H54 (cell line): ENCODE results near the gene PCDH9.

ENCODE experiments used
- DNase-seq: peaks from one replicate; pipeline ENCODE4 v3.0.0; 2011; ENCODE audit warnings: low spot score, mixed read lengths; ENCODE audit not compliant: insufficient read length
- FAIRE-seq: peaks from 3 replicates; lab custom pipeline; 2011; peaks lifted over from hg19 to GRCh38; lab: Jason Lieb, UNC
- POLR2A ChIP-seq: IDR thresholded peaks from 2 replicates; pipeline ENCODE4 v1.6.1; 2011; ENCODE audit warnings: low read depth, mild to moderate bottlenecking, low read length

The PCDH9 gene

GRCh38 chr13:66343224-66343828 is 886.8 kb downstream of the PCDH9 start:
- DNase-seq (no peak), FAIRE-seq (no peak)
- no peak for TF ChIP-seq POLR2A

DNA sequence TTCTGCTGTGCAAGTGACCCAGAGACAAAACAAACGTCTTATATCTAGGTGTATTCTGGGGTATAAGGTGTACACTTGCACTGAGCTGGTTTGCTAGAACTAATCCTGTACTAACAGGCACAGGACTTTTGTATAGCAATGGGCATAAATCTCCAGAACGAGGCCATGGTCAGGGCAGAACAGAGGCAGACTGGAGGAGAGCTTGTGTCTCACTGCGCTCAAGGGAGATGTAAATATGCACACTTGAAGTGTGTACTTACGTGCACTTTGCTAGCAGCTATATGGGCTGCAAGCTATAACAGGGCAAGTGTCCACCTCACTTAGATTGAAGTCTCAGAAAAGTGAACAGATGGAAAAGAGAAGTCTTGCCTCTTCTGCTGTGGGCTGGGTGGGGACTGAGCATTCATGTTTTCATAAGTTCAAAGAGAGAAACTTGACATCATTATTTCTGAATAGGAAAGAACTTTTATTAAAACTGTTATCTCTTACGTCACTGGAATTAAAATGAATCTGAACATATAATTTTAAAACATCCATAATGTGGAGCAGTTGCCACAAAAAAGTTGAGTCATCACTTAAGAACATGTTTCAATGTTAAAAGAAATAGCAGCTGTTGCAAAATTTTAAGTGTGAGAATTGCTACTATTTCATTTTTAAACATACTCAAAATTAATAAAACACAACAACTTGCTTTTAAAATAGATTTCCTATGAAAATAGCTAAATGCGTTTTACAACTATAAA is 888.3 kb downstream of the PCDH9 start:
- FAIRE-seq (no peak), DNase-seq (no peak)
- no peak for TF ChIP-seq POLR2A

- no peak for TF ChIP-seq POLR2A
- no peak for DNase-seq
- FAIRE-seq: no peak
Measured at GRCh38 chr13:66339214-66339613, 890.9 kb downstream of the PCDH9 start.

DNA sequence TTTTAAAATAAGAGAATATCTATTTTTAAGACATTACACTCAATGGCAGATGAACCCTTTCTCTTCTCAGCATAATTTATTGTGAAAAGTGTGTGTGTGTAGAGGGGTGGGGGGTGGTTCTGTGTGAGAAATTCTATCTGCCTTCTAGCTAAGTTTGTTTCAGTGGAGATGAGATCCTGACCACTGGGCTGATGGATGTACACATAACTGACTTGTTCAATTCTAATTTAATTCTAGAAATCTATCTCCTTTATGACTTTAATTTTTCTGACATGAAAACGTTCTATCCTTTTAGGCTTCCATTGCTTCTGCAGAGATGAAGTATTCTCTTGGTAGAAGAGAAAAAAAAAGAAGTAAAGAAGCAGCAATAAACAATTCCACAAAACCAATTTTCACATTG is 891.6 kb downstream of the PCDH9 start:
- FAIRE-seq: no peak
- no peak for DNase-seq
- TF ChIP-seq POLR2A: no peak

GRCh38 chr13:66335626-66336025 is 894.5 kb downstream of the PCDH9 start:
- no peak for TF ChIP-seq POLR2A
- no peak for DNase-seq
- no peak for FAIRE-seq

- TF ChIP-seq POLR2A: no peak
- no peak for FAIRE-seq
- no peak for DNase-seq
Measured at GRCh38 chr13:66329988-66330451, 900.1 kb downstream of the PCDH9 start.

DNA sequence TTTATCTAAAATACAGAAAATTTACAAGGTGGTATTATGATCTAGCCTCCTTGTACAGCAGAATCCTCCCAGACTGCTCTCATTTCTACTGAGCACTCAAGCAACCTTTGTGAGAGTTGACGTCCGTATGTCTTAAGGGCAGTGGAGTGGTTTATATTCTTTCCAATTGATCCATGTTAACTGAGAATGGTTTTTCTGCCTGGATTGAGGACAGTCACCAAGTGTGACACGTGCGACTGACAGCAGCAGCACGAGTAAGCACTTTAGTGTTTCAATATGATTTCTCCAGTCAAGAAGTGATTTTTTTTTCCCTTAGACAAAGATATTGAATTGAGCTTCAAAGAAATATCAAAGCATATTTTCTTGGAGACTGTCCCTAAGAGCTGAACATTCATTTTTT is 901.7 kb downstream of the PCDH9 start:
- FAIRE-seq: no peak
- no peak for DNase-seq
- TF ChIP-seq POLR2A: no peak

GRCh38 chr13:66323745-66324347 is 906.3 kb downstream of the PCDH9 start:
- FAIRE-seq: no peak
- DNase-seq: no peak
- TF ChIP-seq POLR2A: no peak

DNA sequence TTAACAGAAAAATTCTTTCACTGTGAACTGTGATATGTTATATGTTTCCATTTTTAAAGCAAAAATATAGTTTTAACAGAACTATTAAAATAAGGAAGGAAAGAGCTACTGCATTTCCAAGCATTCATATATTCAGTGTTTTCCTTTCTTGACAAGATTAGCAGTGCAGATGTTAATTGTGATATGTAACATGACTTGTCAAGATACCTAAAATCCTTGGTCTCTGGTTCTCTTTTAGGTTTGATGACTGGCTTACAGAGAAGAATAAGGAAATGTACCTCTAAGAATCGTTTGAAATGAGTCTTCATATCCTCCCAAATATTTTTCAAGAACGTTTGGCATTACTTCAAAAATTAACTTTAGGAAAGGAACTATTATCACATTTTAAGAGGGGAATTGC is 907.2 kb downstream of the PCDH9 start:
- DNase-seq (no peak), FAIRE-seq (no peak)
- TF ChIP-seq POLR2A: no peak

- FAIRE-seq (no peak), DNase-seq (no peak)
- TF ChIP-seq POLR2A: no peak
Measured at GRCh38 chr13:66322193-66322740, 907.9 kb downstream of the PCDH9 start.

- FAIRE-seq (no peak), DNase-seq (no peak)
- TF ChIP-seq POLR2A: no peak
Measured at GRCh38 chr13:66314911-66315310, 915.2 kb downstream of the PCDH9 start.

GRCh38 chr13:66313413-66313812 is 916.7 kb downstream of the PCDH9 start:
- no peak for TF ChIP-seq POLR2A
- no peak for FAIRE-seq

DNA sequence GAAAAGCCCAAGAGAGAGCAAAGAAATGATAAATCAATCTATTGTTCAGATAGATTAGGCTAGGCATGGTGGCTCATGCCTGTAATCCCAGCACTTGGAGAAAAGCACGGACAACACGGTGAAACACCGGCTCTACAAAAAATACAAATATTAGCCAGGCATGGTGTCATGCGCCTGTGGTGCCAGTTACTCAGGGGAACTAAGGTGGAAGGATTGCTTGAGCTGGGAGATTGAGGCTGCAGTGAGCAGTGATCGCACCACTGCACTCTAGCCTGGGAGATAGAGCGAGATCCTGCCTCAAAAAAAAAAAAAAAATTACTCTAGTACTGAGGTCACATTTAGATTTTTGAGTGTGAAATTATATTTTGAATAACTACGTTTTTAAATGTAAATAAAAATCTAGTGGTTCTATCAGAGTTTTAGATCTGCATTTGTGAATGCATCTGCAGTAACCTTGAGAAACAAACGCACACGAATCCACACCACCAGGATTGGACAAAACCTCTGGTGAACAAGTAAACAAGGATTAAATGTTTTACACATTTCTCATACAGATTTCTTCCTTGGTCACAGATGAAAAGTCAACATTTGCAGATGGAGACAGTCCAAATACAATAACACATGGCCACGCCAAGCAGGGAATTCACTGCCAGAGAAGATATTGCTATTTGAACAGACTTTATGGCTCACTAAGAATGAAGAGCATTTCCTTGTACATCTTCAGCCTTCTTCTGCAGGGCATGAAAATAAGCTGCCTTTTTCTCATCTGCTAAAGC is 917.6 kb downstream of the PCDH9 start:
- no peak for FAIRE-seq
- TF ChIP-seq POLR2A: no peak
- DNase-seq: no peak

More at GRCh38 chr13:66313413-66313812, 916.7 kb downstream of the PCDH9 start:
- DNase-seq: no peak
